AG04449 (cell line): ENCODE results near the gene DUOX1.

Experiments used
- CTCF ChIA-PET: fragments of 350-600 bp; formaldehyde crosslinking; extraction: SDS; loops from one replicate; lab custom pipeline; 2021; ENCODE audit warnings: antibody characterized with exemption; lab: Yijun Ruan, JAX
- POLR2A ChIA-PET: fragments of 400-600, 350-600 bp; formaldehyde crosslinking; extraction: SDS; loops from one replicate; lab custom pipeline; 2020; ENCODE audit warnings: antibody characterized with exemption, inconsistent platforms; lab: Yijun Ruan, JAX
- DNase-seq: peaks from one replicate; pipeline ENCODE4 v3.0.0-alpha.2; 2010; ENCODE audit warnings: low read depth, low spot score
- H3K4me3 ChIP-seq: 2 replicates; pipeline ENCODE4 v1.5.1; 2011; ENCODE audit warnings: low read depth, mild to moderate bottlenecking, control low read depth, low read length
- TF ChIP-seq, protein P1 (sequence below): IDR thresholded peaks from one replicate; pipeline ENCODE4 v1.5.1; 2011; ENCODE audit warnings: mild to moderate bottlenecking, moderate library complexity, low read length, control low read depth, inconsistent platforms; ENCODE audit not compliant: insufficient read depth; ENCODE audit errors: missing control alignments

The DUOX1 gene

GRCh38 chr15:45187894-45188830 lies 58.4 kb downstream of the DUOX1 start, which contains the start of gene SHF:
TSS of gene SHF (minus strand) at chr15:45187966. CDS start at chr15:45187951, 15 bp downstream.
- H3K4me3 ChIP-seq: peak within 1 kb of the TSS; percentile 71
- TF ChIP-seq, protein P1, sequence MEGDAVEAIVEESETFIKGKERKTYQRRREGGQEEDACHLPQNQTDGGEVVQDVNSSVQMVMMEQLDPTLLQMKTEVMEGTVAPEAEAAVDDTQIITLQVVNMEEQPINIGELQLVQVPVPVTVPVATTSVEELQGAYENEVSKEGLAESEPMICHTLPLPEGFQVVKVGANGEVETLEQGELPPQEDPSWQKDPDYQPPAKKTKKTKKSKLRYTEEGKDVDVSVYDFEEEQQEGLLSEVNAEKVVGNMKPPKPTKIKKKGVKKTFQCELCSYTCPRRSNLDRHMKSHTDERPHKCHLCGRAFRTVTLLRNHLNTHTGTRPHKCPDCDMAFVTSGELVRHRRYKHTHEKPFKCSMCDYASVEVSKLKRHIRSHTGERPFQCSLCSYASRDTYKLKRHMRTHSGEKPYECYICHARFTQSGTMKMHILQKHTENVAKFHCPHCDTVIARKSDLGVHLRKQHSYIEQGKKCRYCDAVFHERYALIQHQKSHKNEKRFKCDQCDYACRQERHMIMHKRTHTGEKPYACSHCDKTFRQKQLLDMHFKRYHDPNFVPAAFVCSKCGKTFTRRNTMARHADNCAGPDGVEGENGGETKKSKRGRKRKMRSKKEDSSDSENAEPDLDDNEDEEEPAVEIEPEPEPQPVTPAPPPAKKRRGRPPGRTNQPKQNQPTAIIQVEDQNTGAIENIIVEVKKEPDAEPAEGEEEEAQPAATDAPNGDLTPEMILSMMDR: no peak
- ChIA-PET POLR2A (interaction anchor here (0.5 to 0.8 kb wide), 2 partner anchors 10 to 12 kb away, joined by 3 to 4 read pairs; no protein-coding TSS in a partner anchor), CTCF (interaction anchor here (0.7 to 4.6 kb wide), 5 partner anchors 11 to 27 kb away, joined by 3 to 34 read pairs (median 4); no protein-coding TSS in a partner anchor)
- DNase-seq: no peak

- no peak for DNase-seq
- POLR2A ChIA-PET: interaction anchor here (0.7 to 1.1 kb wide), 2 partner anchors 10 to 57 kb away, joined by 4 to 7 read pairs; partner anchors contain the start of gene SHF
- TF ChIP-seq, protein P1: no peak
- H3K4me3 ChIP-seq: no peak overlapping the region
- CTCF ChIA-PET: interaction anchor here (0.9 to 4.9 kb wide), 18 partner anchors 11 to 446 kb away, joined by 3 to 34 read pairs (median 4); partner anchors contain the start of gene SHF
Measured at GRCh38 chr15:45197512-45197911, 67.7 kb downstream of the DUOX1 start.

DNA sequence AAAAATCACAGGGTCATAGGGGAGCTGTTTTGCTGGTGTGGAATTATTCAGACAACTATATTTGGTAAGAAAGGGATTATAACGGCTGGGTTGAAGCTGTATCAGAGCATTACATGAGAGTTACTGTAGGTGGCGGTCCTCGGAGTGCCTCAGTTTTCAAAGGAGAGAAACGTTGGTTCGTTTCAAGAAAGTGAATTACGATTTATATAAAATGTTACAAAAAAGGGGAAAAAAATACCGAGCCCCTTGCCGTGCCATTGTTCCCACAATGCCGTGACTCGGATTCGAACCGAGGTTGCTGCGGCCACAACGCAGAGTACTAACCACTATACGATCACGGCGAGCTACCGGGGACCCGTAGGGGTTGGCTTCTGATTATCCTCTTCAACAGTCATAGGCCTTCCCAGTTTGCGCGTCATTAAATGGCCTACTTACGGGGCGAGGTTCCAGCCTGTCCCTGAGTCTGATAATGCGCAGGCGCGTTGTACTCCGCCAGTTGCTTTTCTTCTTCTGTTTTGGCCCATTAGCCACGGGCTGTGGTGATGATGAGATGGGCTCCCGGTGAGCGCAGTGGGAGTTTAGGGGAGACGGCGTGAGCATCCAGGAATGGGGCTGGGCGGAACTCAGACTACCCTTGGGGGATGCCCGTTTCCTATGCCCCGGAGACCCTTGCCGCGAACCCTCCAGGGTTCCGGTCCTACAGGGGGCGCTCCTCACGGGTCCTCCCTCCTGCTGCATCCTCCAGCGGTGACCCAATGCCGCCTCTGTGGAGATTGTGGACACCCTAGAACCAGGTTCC lies 68.7 kb downstream of the DUOX1 start:
- TF ChIP-seq, protein P1: peak; percentile 87
- ChIA-PET CTCF (interaction anchor here (0.7 to 8.4 kb wide), 26 partner anchors 9 to 445 kb away, joined by 3 to 107 read pairs (median 4); partner anchors contain the start of gene SHF), POLR2A (interaction anchor here (0.7 to 1.1 kb wide), 3 partner anchors 11 to 36 kb away, joined by 4 to 6 read pairs (median 4); partner anchors contain the start of gene SHF)
- H3K4me3 ChIP-seq: peak overlapping the region; percentile 92
- peak; percentile 87 for DNase-seq

- TF ChIP-seq, protein P1: no peak
- CTCF ChIA-PET: interaction anchor here (0.8 to 8.4 kb wide), 13 partner anchors 8 to 415 kb away, joined by 3 to 107 read pairs (median 4); partner anchors contain the start of gene SHF
Measured at GRCh38 chr15:45199136-45199810, 69.5 kb downstream of the DUOX1 start.

DNA sequence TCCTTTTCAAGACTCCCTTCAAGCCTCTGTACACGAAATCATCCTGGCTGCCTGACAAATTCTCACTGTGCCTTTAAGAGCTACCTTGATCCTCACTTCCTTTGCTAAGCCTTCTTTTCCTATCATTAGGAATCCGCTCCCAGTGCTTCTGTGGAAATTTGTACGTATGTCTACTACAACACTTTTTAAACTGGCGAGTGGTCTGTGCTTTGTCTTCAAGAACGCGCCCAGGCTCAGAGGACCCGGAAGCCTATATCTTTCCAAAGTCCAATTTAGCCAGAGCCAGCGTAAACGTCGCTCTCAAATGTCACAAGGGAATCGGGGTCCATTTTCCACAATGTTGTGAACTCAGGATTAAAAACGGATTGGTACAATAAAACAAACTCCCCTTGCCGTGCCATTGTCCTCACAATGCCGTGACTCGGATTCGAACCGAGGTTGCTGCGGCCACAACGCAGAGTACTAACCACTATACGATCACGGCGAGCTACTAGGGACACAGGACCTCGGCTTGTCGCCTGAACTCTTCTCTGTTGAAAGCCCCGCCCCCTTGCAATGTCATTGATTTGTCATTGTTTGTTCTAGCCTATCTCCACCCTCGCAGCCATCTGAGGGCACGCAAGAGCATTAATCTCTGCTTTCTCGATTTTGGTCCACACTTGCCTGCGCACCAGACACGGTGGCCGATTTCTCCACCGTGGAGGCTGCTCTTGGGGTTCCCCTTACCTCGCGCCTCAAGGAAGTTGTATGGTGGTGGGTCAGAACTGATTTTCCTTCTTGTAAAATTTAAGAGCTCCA lies 70.4 kb downstream of the DUOX1 start:
- peak; percentile 88 for DNase-seq
- peak overlapping the region; percentile 76 for H3K4me3 ChIP-seq
- ChIA-PET CTCF (interaction anchor here (0.8 to 8.4 kb wide), 16 partner anchors 9 to 386 kb away, joined by 3 to 107 read pairs (median 4); partner anchors contain the start of gene SHF), POLR2A (interaction anchor here (0.6 to 2.4 kb wide), 4 partner anchors 12 to 300 kb away, joined by 3 to 9 read pairs (median 3); partner anchors contain the start of gene SHF)
- TF ChIP-seq, protein P1: no peak

More at GRCh38 chr15:45199136-45199810, 69.5 kb downstream of the DUOX1 start:
- H3K4me3 ChIP-seq: peak overlapping the region; percentile 92
- no peak for DNase-seq
- POLR2A ChIA-PET: interaction anchor here (2.4 kb wide), 1 partner anchor 36 kb away, joined by 9 read pairs; no protein-coding TSS in a partner anchor
